ENCODE measurements around the gene SMG6.
"Not testable (repeated sequence)": the region's sequence is repeated elsewhere in the genome, so short reads cannot be mapped to it uniquely, and the experiment has no call there.

Gene SMG6

GRCh38 chr17:2259769-2260536, 43.6 kb downstream of the SMG6 start:
- DNase-seq = peak; percentile 74

- DNase-seq = not testable (repeated sequence)
Measured at GRCh38 chr17:2258830-2259229, 44.8 kb downstream of the SMG6 start.

GRCh38 chr17:2253768-2254406, 49.7 kb downstream of the SMG6 start:
- no peak for DNase-seq

- no peak for DNase-seq
Measured at GRCh38 chr17:2253362-2253761, 50.2 kb downstream of the SMG6 start.

- no peak for DNase-seq
Measured at GRCh38 chr17:2251098-2251497, 52.5 kb downstream of the SMG6 start.

GRCh38 chr17:2250140-2251095, 53.2 kb downstream of the SMG6 start:
- DNase-seq = peak; percentile 49

GRCh38 chr17:2247005-2247404, 56.6 kb downstream of the SMG6 start:
- no peak for DNase-seq

GRCh38 chr17:2244545-2245525, 58.8 kb downstream of the SMG6 start:
- DNase-seq = peak; percentile 85

GRCh38 chr17:2243953-2244352, 59.6 kb downstream of the SMG6 start:
- DNase-seq = no peak

- no peak for DNase-seq
Measured at GRCh38 chr17:2241823-2242222, 61.8 kb downstream of the SMG6 start.

GRCh38 chr17:2240541-2240940, 63.0 kb downstream of the SMG6 start:
- no peak for DNase-seq

- DNase-seq = no peak
Measured at GRCh38 chr17:2239882-2240430, 63.6 kb downstream of the SMG6 start.

GRCh38 chr17:2239170-2239551, 64.4 kb downstream of the SMG6 start:
- DNase-seq = no peak

- DNase-seq = no peak
Measured at GRCh38 chr17:2238432-2239169, 65.0 kb downstream of the SMG6 start.

- no peak for DNase-seq
Measured at GRCh38 chr17:2237950-2238349, 65.6 kb downstream of the SMG6 start.

GRCh38 chr17:2237521-2237921, 66.1 kb downstream of the SMG6 start:
- DNase-seq = no peak

- DNase-seq = no peak
Measured at GRCh38 chr17:2235792-2236366, 67.7 kb downstream of the SMG6 start.

- DNase-seq = no peak
Measured at GRCh38 chr17:2235265-2235664, 68.3 kb downstream of the SMG6 start.

- no peak for DNase-seq
Measured at GRCh38 chr17:2233441-2233947, 70.1 kb downstream of the SMG6 start.

- DNase-seq = no peak
Measured at GRCh38 chr17:2232244-2232638, 71.3 kb downstream of the SMG6 start.

GRCh38 chr17:2230877-2231276, 72.7 kb downstream of the SMG6 start:
- DNase-seq = no peak
